ENCODE measurements around the gene ZNF157. TPM values are rescaled to one million over a fixed set of nuclear protein-coding genes. Genes with fewer than 3 reads are reported as not detected.
"Not testable (repeated sequence)": the region's sequence is repeated elsewhere in the genome, so short reads cannot be mapped to it uniquely, and the experiment has no call there.

ZNF157 gene
- not detected for total RNA-seq
- long read RNA-seq = 0 reads

DNA sequence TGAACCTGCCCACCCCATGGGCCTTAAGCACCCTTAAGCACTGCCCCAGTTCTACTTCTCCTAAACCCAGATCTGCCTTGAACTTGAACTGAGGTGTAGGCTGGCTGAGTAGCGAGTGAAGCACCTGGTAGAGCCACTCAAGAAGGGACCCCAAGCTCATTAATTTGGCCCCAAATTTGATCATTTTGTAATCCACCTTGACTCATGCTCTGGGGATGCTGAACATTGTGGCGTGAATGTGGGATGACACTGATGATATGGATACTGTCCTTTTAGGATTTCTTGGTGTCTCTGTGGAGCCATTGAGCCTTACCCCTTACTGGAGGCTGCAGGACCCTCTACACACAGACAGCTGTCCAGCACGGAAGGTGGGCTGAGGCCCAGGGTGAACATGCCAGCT, at the start of gene ZNF157:
Gene ZNF157 (plus strand): TSS at position 301 of the 400 bp plus-strand sequence. CDS start 91 bp downstream, at position 392.
- Histone ChIP-seq H3K27me3 (ENCODE audit: low read depth) (no peaks in the 10 kb centered on the region), H3K4me1 (no peaks in the 10 kb centered on the region), H3K4me3 (no peak within 1 kb of the TSS), H3K9me3 (replicated peaks) (no peaks in the 10 kb centered on the region), H3K27ac (replicated peaks) (no peak within 1 kb of the TSS), H3K36me3 (no peaks in the 10 kb centered on the region)
- TF ChIP-seq CTCF (IDR thresholded peaks at IDR 0.05; ENCODE audit: borderline replicate concordance) = no peak
- no peak for DNase-seq
- intact Hi-C loops (cut with micrococcal nuclease) = no loop called here

GRCh38 chrX:47321386-47321785, 49.0 kb upstream of the ZNF157 start:
- no peak for TF ChIP-seq CTCF (IDR thresholded peaks at IDR 0.05; ENCODE audit: borderline replicate concordance)
- H3K9me3 ChIP-seq (replicated peaks) = no peaks in the 10 kb centered on the region
- DNase-seq = peak; percentile 27
- H3K4me1 ChIP-seq = no peaks in the 10 kb centered on the region
- H3K27me3 ChIP-seq (ENCODE audit: low read depth) = no peaks in the 10 kb centered on the region
- H3K36me3 ChIP-seq = no peaks in the 10 kb centered on the region
- intact Hi-C loops (cut with micrococcal nuclease) = no loop called here
- H3K27ac ChIP-seq (replicated peaks) = no peak overlapping the region
- H3K4me3 ChIP-seq = no peak overlapping the region

- no peak overlapping the region for H3K4me3 ChIP-seq
- no peaks in the 10 kb centered on the region for H3K27me3 ChIP-seq (ENCODE audit: low read depth)
- DNase-seq = no peak
- H3K27ac ChIP-seq (replicated peaks) = no peak overlapping the region
- H3K9me3 ChIP-seq (replicated peaks) = no peaks in the 10 kb centered on the region
- intact Hi-C loops (cut with micrococcal nuclease) = no loop called here
- no peaks in the 10 kb centered on the region for H3K4me1 ChIP-seq
- TF ChIP-seq CTCF (IDR thresholded peaks at IDR 0.05; ENCODE audit: borderline replicate concordance) = no peak
- no peaks in the 10 kb centered on the region for H3K36me3 ChIP-seq
These were observed 48.5 kb upstream of the ZNF157 start for GRCh38 chrX:47321823-47322371.

- no peak for TF ChIP-seq CTCF (IDR thresholded peaks at IDR 0.05; ENCODE audit: borderline replicate concordance)
- H3K27ac ChIP-seq (replicated peaks) = no peak overlapping the region
- no peaks in the 10 kb centered on the region for H3K36me3 ChIP-seq
- no peaks in the 10 kb centered on the region for H3K9me3 ChIP-seq (replicated peaks)
- no peak overlapping the region for H3K4me3 ChIP-seq
- H3K4me1 ChIP-seq = no peaks in the 10 kb centered on the region
- intact Hi-C loops (cut with micrococcal nuclease) = no loop called here
- no peaks in the 10 kb centered on the region for H3K27me3 ChIP-seq (ENCODE audit: low read depth)
- DNase-seq = no peak
These were observed 42.5 kb upstream of the ZNF157 start for GRCh38 chrX:47327902-47328301.

GRCh38 chrX:47332729-47333128, 37.6 kb upstream of the ZNF157 start:
- H3K4me3 ChIP-seq; H3K27me3 ChIP-seq (ENCODE audit: low read depth); H3K9me3 ChIP-seq (replicated peaks); H3K36me3 ChIP-seq; H3K4me1 ChIP-seq; DNase-seq; H3K27ac ChIP-seq (replicated peaks); intact Hi-C loops (cut with micrococcal nuclease): not testable (repeated sequence)

DNA sequence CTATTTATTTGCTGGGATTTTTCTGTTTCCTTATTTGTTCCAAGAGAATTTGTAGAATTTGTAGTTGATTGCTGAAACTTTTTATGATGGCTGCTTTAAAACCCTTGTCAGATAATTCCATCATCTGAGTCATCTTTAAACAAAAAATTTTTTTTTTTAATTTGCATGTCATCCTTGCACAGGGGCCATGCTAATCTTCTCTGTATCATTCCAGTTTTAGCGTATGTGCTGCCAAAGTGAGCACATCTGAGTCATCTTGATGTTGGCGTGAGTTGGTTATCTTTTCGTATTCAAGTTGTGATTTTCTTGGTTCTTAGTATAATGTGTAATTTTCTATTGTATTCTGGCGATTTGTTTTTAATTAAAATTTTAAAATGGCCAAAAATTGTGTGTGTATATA, 18.7 kb upstream of the ZNF157 start:
- Histone ChIP-seq H3K27ac (replicated peaks) (no peak overlapping the region), H3K27me3 (ENCODE audit: low read depth) (no peaks in the 10 kb centered on the region), H3K4me3 (no peak overlapping the region), H3K4me1 (no peaks in the 10 kb centered on the region), H3K9me3 (replicated peaks) (no peaks in the 10 kb centered on the region), H3K36me3 (no peaks in the 10 kb centered on the region)
- DNase-seq = no peak
- intact Hi-C loops (cut with micrococcal nuclease) = no loop called here
- no peak for TF ChIP-seq CTCF (IDR thresholded peaks at IDR 0.05; ENCODE audit: borderline replicate concordance)
